Liver (tissue), 3 donors: ENCODE measurements around the gene DYNLT3.

Experiments
- CTCF ChIP-seq: fragments of 150-350 bp; IDR thresholded peaks from 2 replicates; pipeline ENCODE4 v1.5.1; 2017; ENCODE audit warnings: improper control_type of control experiment, low read depth, low read length; ENCODE audit not compliant: missing input control
- REST ChIP-seq: IDR thresholded peaks from 2 replicates; pipeline ENCODE4 v1.6.1; 2016; ENCODE audit warnings: antibody characterized with exemption, mild to moderate bottlenecking
- SP1 ChIP-seq: IDR thresholded peaks from 2 replicates; pipeline ENCODE4 v1.6.1; 2018; ENCODE audit warnings: antibody characterized with exemption, mild to moderate bottlenecking
- donor health status: healthy.
- donor health status: healthy.

GRCh38 chrX:37802028-37802427 lies 45.3 kb downstream of the DYNLT3 start:
- TF ChIP-seq CTCF, result no peak
- TF ChIP-seq SP1, result no peak
- no peak for TF ChIP-seq REST
